ENCODE data around the gene ATP11A. TPM values are rescaled to one million over a fixed set of nuclear protein-coding genes. Genes with fewer than 3 reads are reported as not detected.
A peak's percentile ranks its signal among the peaks of the same experiment; 100 is the strongest.

ATP11A gene
- total RNA-seq, 1 donor from 2014 or later: 6.1 TPM

DNA sequence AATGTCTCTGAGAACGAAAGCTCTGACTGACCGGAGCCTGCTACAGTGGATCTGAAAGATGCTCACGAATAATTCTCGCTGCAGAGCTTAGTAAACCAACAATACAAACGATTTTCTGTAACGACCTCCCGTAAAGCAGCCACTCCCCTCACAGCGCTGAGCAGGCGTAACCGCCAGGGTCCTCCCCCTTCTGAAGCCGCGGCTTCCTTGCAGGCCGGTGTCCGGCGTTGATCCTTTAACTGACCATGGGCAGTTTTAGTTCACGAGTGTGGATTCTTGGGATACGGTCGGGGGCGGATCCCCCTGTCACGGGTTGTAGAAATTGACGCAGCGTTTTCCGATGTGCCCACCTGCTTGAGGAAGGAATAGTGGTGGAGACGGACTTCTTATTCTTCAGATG lies 75.9 kb downstream of the ATP11A start:
- Histone ChIP-seq H3K4me3 (ENCODE audit: low read depth, low read length) (no peak overlapping the region), H3K27me3 (ENCODE audit: control insufficient read depth, insufficient read depth, low read length) (no peaks in the 10 kb centered on the region), H3K36me3 (ENCODE audit: control insufficient read depth, insufficient read depth, low read length) (no peaks in the 10 kb centered on the region)
- no peak for FAIRE-seq
- TF ChIP-seq, protein P1, sequence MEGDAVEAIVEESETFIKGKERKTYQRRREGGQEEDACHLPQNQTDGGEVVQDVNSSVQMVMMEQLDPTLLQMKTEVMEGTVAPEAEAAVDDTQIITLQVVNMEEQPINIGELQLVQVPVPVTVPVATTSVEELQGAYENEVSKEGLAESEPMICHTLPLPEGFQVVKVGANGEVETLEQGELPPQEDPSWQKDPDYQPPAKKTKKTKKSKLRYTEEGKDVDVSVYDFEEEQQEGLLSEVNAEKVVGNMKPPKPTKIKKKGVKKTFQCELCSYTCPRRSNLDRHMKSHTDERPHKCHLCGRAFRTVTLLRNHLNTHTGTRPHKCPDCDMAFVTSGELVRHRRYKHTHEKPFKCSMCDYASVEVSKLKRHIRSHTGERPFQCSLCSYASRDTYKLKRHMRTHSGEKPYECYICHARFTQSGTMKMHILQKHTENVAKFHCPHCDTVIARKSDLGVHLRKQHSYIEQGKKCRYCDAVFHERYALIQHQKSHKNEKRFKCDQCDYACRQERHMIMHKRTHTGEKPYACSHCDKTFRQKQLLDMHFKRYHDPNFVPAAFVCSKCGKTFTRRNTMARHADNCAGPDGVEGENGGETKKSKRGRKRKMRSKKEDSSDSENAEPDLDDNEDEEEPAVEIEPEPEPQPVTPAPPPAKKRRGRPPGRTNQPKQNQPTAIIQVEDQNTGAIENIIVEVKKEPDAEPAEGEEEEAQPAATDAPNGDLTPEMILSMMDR (IDR thresholded peaks at IDR 0.05; ENCODE audit: insufficient read depth, low read length, severe bottlenecking): no peak
- no peak for DNase-seq (ENCODE audit: low read depth)

DNA sequence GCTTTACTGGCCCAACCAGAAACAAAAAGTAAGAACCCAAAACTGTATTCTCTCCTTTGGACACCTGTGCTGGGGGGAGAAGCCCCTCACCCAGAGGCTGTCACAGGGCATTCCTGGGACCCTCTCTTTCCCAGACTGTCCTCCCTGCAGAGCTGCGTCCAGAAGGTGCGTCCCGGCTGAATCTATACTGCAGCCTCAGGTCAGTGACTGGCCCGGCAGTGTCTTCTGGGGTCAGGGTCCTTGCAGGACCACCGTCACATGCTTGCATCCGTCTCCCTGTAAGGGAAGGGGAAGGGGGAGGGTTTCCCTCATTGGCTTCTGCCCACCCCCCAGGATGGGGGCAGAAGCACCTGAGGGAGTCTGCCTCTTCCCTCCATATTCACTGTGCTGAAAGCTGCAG lies 76.5 kb downstream of the ATP11A start:
- no peak for DNase-seq (ENCODE audit: low read depth)
- H3K4me3 ChIP-seq (ENCODE audit: low read depth, low read length): no peak overlapping the region
- H3K36me3 ChIP-seq (ENCODE audit: control insufficient read depth, insufficient read depth, low read length): no peaks in the 10 kb centered on the region
- no peak for FAIRE-seq
- no peaks in the 10 kb centered on the region for H3K27me3 ChIP-seq (ENCODE audit: control insufficient read depth, insufficient read depth, low read length)
- TF ChIP-seq, protein P1 (IDR thresholded peaks at IDR 0.05; ENCODE audit: insufficient read depth, low read length, severe bottlenecking): no peak

DNA sequence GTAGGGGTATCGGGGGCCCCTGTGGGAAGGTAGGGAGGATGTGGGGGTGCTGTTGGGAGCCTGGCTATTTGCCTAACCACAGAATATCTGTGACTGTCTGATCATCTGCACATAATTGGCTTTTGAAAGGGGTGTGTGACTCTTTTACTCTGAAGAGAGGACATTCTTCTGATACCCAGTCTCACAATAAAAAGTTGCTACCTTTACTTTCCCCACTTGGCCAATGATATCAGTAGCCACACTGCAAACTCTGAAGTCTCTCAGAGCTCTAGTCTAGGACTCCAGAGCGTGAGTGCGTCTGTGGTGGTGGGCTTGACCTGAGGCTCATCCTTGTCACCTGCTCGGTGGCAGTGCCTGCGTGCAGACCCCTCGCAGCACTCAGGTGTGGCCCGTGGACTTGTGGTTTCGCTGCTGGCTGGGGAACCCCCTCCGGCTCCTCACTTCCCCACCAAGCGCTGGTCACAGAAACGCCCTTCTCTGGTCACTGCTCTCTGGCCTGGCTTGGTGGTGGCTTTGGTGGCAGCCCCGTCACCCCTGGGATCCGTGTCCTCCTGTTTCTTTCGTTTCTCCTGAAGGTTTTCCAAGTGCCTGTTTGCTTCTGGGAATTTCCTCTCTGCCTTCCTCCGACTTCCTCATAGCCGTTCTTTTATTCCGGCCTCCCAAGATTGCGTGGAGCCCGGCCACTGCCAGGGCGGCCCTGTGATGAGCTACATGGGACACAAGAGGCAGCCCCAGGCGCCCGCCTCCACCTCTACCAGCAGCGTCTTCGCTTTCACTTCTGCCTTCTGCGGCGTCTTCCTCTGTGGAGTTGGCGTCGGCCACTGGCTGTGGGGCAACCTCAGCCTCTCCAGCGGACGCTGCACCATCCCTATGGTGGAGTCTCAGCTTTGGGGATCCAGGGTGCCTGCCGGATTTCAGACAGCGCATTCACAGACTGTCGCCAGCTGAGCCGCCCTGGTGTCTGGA lies 78.0 kb downstream of the ATP11A start:
- TF ChIP-seq, protein P1 (IDR thresholded peaks at IDR 0.05; ENCODE audit: insufficient read depth, low read length, severe bottlenecking): no peak
- H3K36me3 ChIP-seq (ENCODE audit: control insufficient read depth, insufficient read depth, low read length): no peaks in the 10 kb centered on the region
- DNase-seq (ENCODE audit: low read depth) (no peak), FAIRE-seq (no peak)
- H3K27me3 ChIP-seq (ENCODE audit: control insufficient read depth, insufficient read depth, low read length): no peaks in the 10 kb centered on the region
- no peak overlapping the region for H3K4me3 ChIP-seq (ENCODE audit: low read depth, low read length)

DNA sequence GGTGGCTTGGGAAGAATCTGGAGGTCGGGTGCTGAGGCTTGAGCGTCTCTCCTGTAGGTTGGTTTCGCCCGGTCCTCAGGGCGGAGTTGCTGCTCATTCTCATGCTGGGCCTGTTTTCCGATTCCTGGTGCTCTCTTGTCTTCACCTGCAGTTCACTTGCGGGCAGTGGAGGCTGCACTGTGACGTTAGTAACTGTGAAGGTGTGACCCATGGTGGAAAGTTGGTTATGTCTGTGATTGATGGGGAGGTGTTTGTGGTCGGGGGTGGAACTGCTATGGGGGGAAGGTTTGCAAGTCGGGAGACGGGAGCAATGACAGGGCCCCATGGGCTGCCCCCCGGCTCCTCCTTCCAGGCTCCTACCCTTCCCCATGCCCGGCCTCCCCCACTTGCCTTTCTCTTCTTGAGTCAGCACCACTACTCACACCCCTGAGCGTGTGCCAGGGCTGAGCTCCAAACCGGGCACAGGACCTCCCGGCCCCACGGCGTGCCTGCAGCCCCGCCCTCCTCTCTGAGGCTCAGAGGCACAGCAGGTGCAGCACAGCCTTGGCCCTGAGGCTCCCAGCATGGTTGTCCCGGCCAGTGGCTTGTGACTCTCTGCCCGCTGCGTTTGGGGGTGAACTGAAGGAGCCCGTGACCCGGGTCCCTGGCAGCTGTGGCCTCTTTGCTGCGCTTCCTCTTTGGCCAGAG lies 79.1 kb downstream of the ATP11A start:
- FAIRE-seq (no peak), DNase-seq (ENCODE audit: low read depth) (no peak)
- Histone ChIP-seq H3K4me3 (ENCODE audit: low read depth, low read length) (no peak overlapping the region), H3K27me3 (ENCODE audit: control insufficient read depth, insufficient read depth, low read length) (no peaks in the 10 kb centered on the region), H3K36me3 (ENCODE audit: control insufficient read depth, insufficient read depth, low read length) (no peaks in the 10 kb centered on the region)
- TF ChIP-seq, protein P1 (IDR thresholded peaks at IDR 0.05; ENCODE audit: insufficient read depth, low read length, severe bottlenecking): no peak

DNA sequence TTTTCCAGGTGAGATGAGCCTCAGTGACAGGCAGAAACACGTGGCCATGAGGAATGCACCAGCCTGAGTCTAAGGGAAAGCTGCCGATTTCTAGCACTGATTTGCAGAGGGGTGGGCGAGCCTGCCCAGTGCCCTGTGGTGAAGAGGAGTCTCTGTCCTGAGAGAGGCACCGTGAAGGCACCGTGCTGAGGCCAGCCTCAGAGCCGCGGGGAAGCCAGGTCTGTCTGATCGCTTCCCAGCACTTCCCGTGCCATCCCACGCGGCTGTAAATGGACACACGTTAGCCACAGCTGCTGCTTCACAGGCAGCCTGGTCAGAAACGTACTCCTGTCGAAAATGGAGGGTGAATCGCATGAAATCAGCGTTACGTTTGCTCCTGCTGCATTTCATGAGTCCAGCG lies 79.8 kb downstream of the ATP11A start:
- FAIRE-seq (peak; percentile 75), DNase-seq (ENCODE audit: low read depth) (no peak)
- H3K27me3 ChIP-seq (ENCODE audit: control insufficient read depth, insufficient read depth, low read length): no peaks in the 10 kb centered on the region
- TF ChIP-seq, protein P1 (IDR thresholded peaks at IDR 0.05; ENCODE audit: insufficient read depth, low read length, severe bottlenecking): no peak
- H3K4me3 ChIP-seq (ENCODE audit: low read depth, low read length): no peak overlapping the region
- H3K36me3 ChIP-seq (ENCODE audit: control insufficient read depth, insufficient read depth, low read length): no peaks in the 10 kb centered on the region
